Kidney (tissue), 14 donors: ENCODE results near the gene ALDH7A1. TPM values are rescaled to one million over a fixed set of nuclear protein-coding genes. Genes with fewer than 3 reads are reported as not detected.

Source experiments
- DNase-seq, 5 donors: peaks; one replicate each; pipeline ENCODE4 v3.0.0-alpha.2; 2013 to 2020
- FAIRE-seq: peaks from 2 replicates; lab custom pipeline; 2012; peaks lifted over from hg19 to GRCh38; lab: Jason Lieb, UNC
- H3K27ac ChIP-seq, 2 donors: one replicate each; pipeline ENCODE4 v1.7.0; 2013; ENCODE audit warnings: low read depth in 2 of 2, low read length in 2 of 2, inconsistent platforms in 1 of 2
- H3K27me3 ChIP-seq: one replicate; pipeline ENCODE4 v1.7.1; 2013; ENCODE audit warnings: low read length, inconsistent platforms; ENCODE audit not compliant: control insufficient read depth, insufficient read depth
- H3K36me3 ChIP-seq, 3 donors: one replicate each; pipeline versions ENCODE4 v1.7.0 to v1.7.1; 2013; ENCODE audit warnings: low read length in 3 of 3, control low read depth in 1 of 3, inconsistent platforms in 1 of 3; ENCODE audit not compliant: insufficient read depth in 3 of 3, control insufficient read depth in 2 of 3
- H3K4me1 ChIP-seq, 3 donors: one replicate each; pipeline versions ENCODE4 v1.7.0 to v1.7.1; 2013; ENCODE audit warnings: low read length in 3 of 3, inconsistent platforms in 1 of 3, low read depth in 1 of 3; ENCODE audit not compliant: control insufficient read depth in 2 of 3, insufficient read depth in 2 of 3
- H3K4me3 ChIP-seq, 3 donors: one replicate each; pipeline versions ENCODE4 v1.7.0 to v1.8.1; 2013; ENCODE audit warnings: low read length in 3 of 3, control low read depth in 1 of 3, inconsistent platforms in 1 of 3
- H3K9ac ChIP-seq, 3 donors: one replicate each; pipeline versions ENCODE4 v1.7.0 to v1.7.1; 2013; ENCODE audit warnings: low read length in 3 of 3, control low read depth in 1 of 3, inconsistent platforms in 1 of 3
- H3K9me3 ChIP-seq, 3 donors: one replicate each; pipeline versions ENCODE4 v1.7.0 to v1.7.1; 2013; ENCODE audit warnings: low read length in 3 of 3, control low read depth in 1 of 3, inconsistent platforms in 1 of 3; ENCODE audit not compliant: control insufficient read depth in 2 of 3, insufficient read depth in 1 of 3
- CTCF ChIP-seq: IDR thresholded peaks from 3 replicates; pipeline ENCODE4 v1.5.1; 2012; ENCODE audit warnings: mild to moderate bottlenecking, moderate library complexity, borderline replicate concordance; ENCODE audit not compliant: insufficient read depth; ENCODE audit errors: extremely low read depth
- intact Hi-C: fragments of 100-400 bp; cut with DNase I; formaldehyde crosslinking; loops from one replicate; pipeline ENCODE4 v1.11.1; 2022
- polyA plus RNA-seq: library from polyadenylated mRNA; stranded (reverse); fragments of 350-450 nt; fragmentation: Illumina TruSeq; extraction: RNeasy Lipid Tissue Mini Kit (QIAGEN cat#74804); gene quantifications from one replicate; pipeline ENCODE4 v1.2.3, GENCODE V29; 2014; ENCODE audit warnings: low read depth, low replicate concordance; ENCODE audit not compliant: insufficient read depth
- total RNA-seq: library from RNA; stranded (reverse); fragmentation: NEBNext Ultra II Directional; extraction: Animal tissue kit (Norgen Biotek cat#: 25700); gene quantifications from one replicate; pipeline ENCODE4 v1.2.1, GENCODE V29; 2021
- donor health status: control.
- donor health status: control.
- donor health status: control.
- donor health status: control.
- donor health status: control.
- donor health status: DM: yes; HTN: yes; CAD: no.
- donor health status: Normal renal cell carcinoma (clear cell type).

Gene ALDH7A1
- total and polyA plus RNA-seq, 2 donors from 2014 or later, result 51.8 to 184 TPM

- peak overlapping the region in 1 of 2 donors; percentile 62 for H3K27ac ChIP-seq
- no peak for DNase-seq
- intact Hi-C loops, result no loop called here
These were observed 79.7 kb downstream of the ALDH7A1 start for GRCh38 chr5:126515337-126515736.

GRCh38 chr5:126514558-126515141, 80.4 kb downstream of the ALDH7A1 start:
- Histone ChIP-seq H3K36me3 (no peaks in the 10 kb centered on the region), H3K27ac (peak overlapping the region; percentile 82 to 89), H3K4me1 (peaks cover 0 to 13% (median 5%) of the 10 kb centered on the region in 3 donors), H3K27me3 (no peaks in the 10 kb centered on the region), H3K9ac (no peak overlapping the region), H3K4me3 (no peak overlapping the region), H3K9me3 (no peaks in the 10 kb centered on the region)
- FAIRE-seq (no peak), DNase-seq (no peak)
- intact Hi-C loops, result no loop called here
- no peak for TF ChIP-seq CTCF

More at GRCh38 chr5:126515337-126515736, 79.7 kb downstream of the ALDH7A1 start:
- Histone ChIP-seq H3K9ac (no peak overlapping the region), H3K4me1 (peaks cover 4 to 13% (median 12%) of the 10 kb centered on the region in 3 donors), H3K9me3 (no peaks in the 10 kb centered on the region), H3K4me3 (no peak overlapping the region), H3K27me3 (no peaks in the 10 kb centered on the region), H3K36me3 (no peaks in the 10 kb centered on the region)
- TF ChIP-seq CTCF, result no peak
- no peak for FAIRE-seq

GRCh38 chr5:126514131-126514557, 80.9 kb downstream of the ALDH7A1 start:
- TF ChIP-seq CTCF, result no peak
- intact Hi-C loops, result no loop called here
- Histone ChIP-seq H3K4me1 (peaks cover 0 to 10% (median 5%) of the 10 kb centered on the region in 3 donors), H3K9me3 (no peaks in the 10 kb centered on the region), H3K27ac (peak overlapping the region; percentile 82 to 89), H3K9ac (no peak overlapping the region), H3K36me3 (no peaks in the 10 kb centered on the region), H3K4me3 (no peak overlapping the region), H3K27me3 (no peaks in the 10 kb centered on the region)
- FAIRE-seq, result no peak
- peak in 1 of 5 donors; percentile 59 for DNase-seq
